RWPE2 (cell line): ENCODE data around the gene NAGS.

ENCODE experiments used
- ATAC-seq: fragments of 200-7000 bp; cut with Tn5 transposase; 3 replicates; pipeline ENCODE4 v1.9.1; 2021; ENCODE audit warnings: low read depth
- DNase-seq: peaks from one replicate; pipeline ENCODE4 v3.0.0-alpha.2; 2020; ENCODE audit warnings: low spot score
- H3K27ac ChIP-seq: fragments of 450-650 bp; 2 replicates; pipeline ENCODE4 v1.5.1; 2017; ENCODE audit warnings: mild to moderate bottlenecking; ENCODE audit not compliant: poor library complexity, severe bottlenecking
- H3K27me3 ChIP-seq: fragments of 250-450 bp; sonication (Bioruptor Pico); 2 replicates; pipeline ENCODE4 v1.5.1; 2021; ENCODE audit warnings: mild to moderate bottlenecking, moderate library complexity; ENCODE audit not compliant: insufficient read depth, poor library complexity, severe bottlenecking
- H3K36me3 ChIP-seq: fragments of 250-450 bp; sonication (Bioruptor Pico); 2 replicates; pipeline ENCODE4 v1.5.1; 2020; ENCODE audit warnings: low read depth, mild to moderate bottlenecking, moderate library complexity
- H3K4me1 ChIP-seq: fragments of 250-450 bp; sonication (Bioruptor Pico); 2 replicates; pipeline ENCODE4 v1.5.1; 2021; ENCODE audit warnings: mild to moderate bottlenecking, moderate library complexity; ENCODE audit not compliant: insufficient read depth, poor library complexity, severe bottlenecking
- H3K4me3 ChIP-seq: fragments of 250-450 bp; sonication (Bioruptor Pico); 2 replicates; pipeline ENCODE4 v1.5.1; 2021; ENCODE audit warnings: mild to moderate bottlenecking, moderate library complexity; ENCODE audit not compliant: severe bottlenecking
- H3K9me3 ChIP-seq: fragments of 250-450 bp; sonication (Bioruptor Pico); 2 replicates; pipeline ENCODE4 v1.5.1; 2021; ENCODE audit warnings: mild to moderate bottlenecking, moderate library complexity; ENCODE audit not compliant: severe bottlenecking
- CTCF ChIP-seq: fragments of 450-650 bp; IDR thresholded peaks from one replicate; pipeline ENCODE4 v1.5.1; 2017; ENCODE audit warnings: mild to moderate bottlenecking, moderate library complexity; ENCODE audit not compliant: poor library complexity, severe bottlenecking

Gene NAGS

GRCh38 chr17:44049294-44050060 is 45.1 kb downstream of the NAGS start:
- Histone ChIP-seq H3K9me3 (no peaks in the 10 kb centered on the region), H3K4me3 (no peak overlapping the region), H3K36me3 (peaks cover 72% of the 10 kb centered on the region), H3K4me1 (peaks cover 4% of the 10 kb centered on the region), H3K27me3 (no peaks in the 10 kb centered on the region), H3K27ac (no peak overlapping the region)
- DNase-seq (no peak), ATAC-seq (no peak)
- no peak for TF ChIP-seq CTCF

GRCh38 chr17:44053125-44053872 is 48.9 kb downstream of the NAGS start:
- TF ChIP-seq CTCF = no peak

More at GRCh38 chr17:44053125-44053872, 48.9 kb downstream of the NAGS start:
- Histone ChIP-seq H3K27me3 (no peaks in the 10 kb centered on the region), H3K36me3 (peaks cover 87% of the 10 kb centered on the region), H3K9me3 (no peaks in the 10 kb centered on the region), H3K27ac (no peak overlapping the region), H3K4me1 (no peaks in the 10 kb centered on the region), H3K4me3 (no peak overlapping the region)
- no peak for ATAC-seq
- no peak for DNase-seq
